HepG2 (cell line): Measurements from ENCODE around the gene FAM3D. TPM values are rescaled to one million over a fixed set of nuclear protein-coding genes. Genes with fewer than 3 reads are reported as not detected.

Source experiments
- ATAC-seq: fragments of 200-7000 bp; cut with Tn5 transposase; 3 replicates; pipeline ENCODE4 v1.9.1; 2020; ENCODE audit warnings: mild to moderate bottlenecking, moderate library complexity
- BruUV-seq: library from RNA; stranded (reverse); fragments of 400-500 nt; replicated peaks from 2 replicates; lab custom pipeline; 2021; lab: Mats Ljungman, UMichigan
- CTCF ChIA-PET: fragments of 300-600 bp; formaldehyde crosslinking; extraction: SDS; loops from one replicate; lab custom pipeline; 2021; ENCODE audit warnings: low total read pairs, inconsistent platforms, low intra/inter-chr PET ratio; lab: Yijun Ruan, JAX
- POLR2A ChIA-PET: fragments of 350-600 bp; sonication (Branson Sonifier 250); formaldehyde crosslinking; loops from one replicate; lab custom pipeline; 2020; ENCODE audit warnings: antibody characterized with exemption, inconsistent platforms; lab: Yijun Ruan, JAX
- DNase-seq: peaks from one replicate; pipeline ENCODE4 v3.0.0-alpha.2; 2015; ENCODE audit warnings: low spot score
- FAIRE-seq: peaks from 3 replicates; lab custom pipeline; 2011; peaks lifted over from hg19 to GRCh38; lab: Jason Lieb, UNC
- H2AFZ ChIP-seq: one replicate; pipeline ENCODE4 v1.6.1; 2011; ENCODE audit warnings: low read length, inconsistent platforms
- H3K27ac ChIP-seq: fragments of 300-600 bp; 3 replicates; pipeline ENCODE4 v1.8.0; 2011; ENCODE audit warnings: mixed run types, mild to moderate bottlenecking, mixed read lengths, low read length, inconsistent platforms; ENCODE audit not compliant: insufficient read depth; ENCODE audit errors: extremely low read length
- H3K27me3 ChIP-seq, 2 experiments: fragments of 200-600 bp in 1 of 2; 2 replicates in 1 of 2; 3 replicates in 1 of 2; pipeline versions ENCODE4 v1.6.0 to v1.8.0; 2011; ENCODE audit warnings: low read length in 2 of 2, mild to moderate bottlenecking in 2 of 2, moderate library complexity in 2 of 2, inconsistent platforms in 1 of 2; ENCODE audit not compliant: insufficient read depth in 2 of 2, control insufficient read depth in 1 of 2
- H3K36me3 ChIP-seq, 2 experiments: fragments of 200-600 bp in 1 of 2; replicated peaks in 1 of 2; 2 replicates in 1 of 2; 3 replicates in 1 of 2; pipeline versions ENCODE4 v1.5.1 to v1.8.0; 2011; ENCODE audit warnings: low read length in 2 of 2, inconsistent platforms in 1 of 2; ENCODE audit not compliant: insufficient read depth in 2 of 2, control insufficient read depth in 1 of 2
- H3K4me1 ChIP-seq: 2 replicates; pipeline ENCODE4 v1.5.1; 2012; ENCODE audit warnings: low read length, inconsistent platforms; ENCODE audit not compliant: insufficient read depth
- H3K4me2 ChIP-seq: 2 replicates; pipeline ENCODE4 v1.6.0; 2011; ENCODE audit warnings: low read depth, low read length, inconsistent platforms
- H3K4me3 ChIP-seq, 3 experiments: fragments of 200-600 bp in 1 of 3; sonication (generic), shearing (Covaris generic) in 1 of 3; replicated peaks in 1 of 3; 2 replicates each; pipeline ENCODE4 v1.5.1; 2011 to 2016; ENCODE audit warnings: low read length in 3 of 3, inconsistent platforms in 2 of 3, low read depth in 2 of 3, mild to moderate bottlenecking in 2 of 3, control low read depth in 1 of 3, mixed read lengths in 1 of 3; ENCODE audit not compliant: insufficient read depth in 1 of 3
- H3K79me2 ChIP-seq: one replicate; pipeline ENCODE4 v1.6.1; 2011; ENCODE audit warnings: low read length, inconsistent platforms; ENCODE audit not compliant: insufficient read depth
- H3K9ac ChIP-seq: 2 replicates; pipeline ENCODE4 v1.6.0; 2011; ENCODE audit warnings: mild to moderate bottlenecking, low read depth, low read length, inconsistent platforms; ENCODE audit not compliant: insufficient read depth
- H3K9me3 ChIP-seq: 2 replicates; pipeline ENCODE4 v1.5.1; 2012; ENCODE audit warnings: mild to moderate bottlenecking, low read length
- H4K20me1 ChIP-seq: 2 replicates; pipeline ENCODE4 v1.6.0; 2011; ENCODE audit warnings: inconsistent platforms, mild to moderate bottlenecking, low read length, moderate library complexity; ENCODE audit not compliant: insufficient read depth
- ARID2 ChIP-seq: sonication (generic); formaldehyde crosslinking; IDR thresholded peaks from 2 replicates; pipeline ENCODE4 v1.8.1; 2022; ENCODE audit warnings: mild to moderate bottlenecking, missing genetic modification reagents, borderline replicate concordance
- CENPT ChIP-seq: sonication (generic); formaldehyde crosslinking; IDR thresholded peaks from 2 replicates; pipeline ENCODE4 v1.8.0; 2022; ENCODE audit warnings: low read depth, mild to moderate bottlenecking, moderate library complexity, missing genetic modification reagents
- GABPA ChIP-seq, 2 experiments: IDR thresholded peaks; 2 replicates each; pipeline ENCODE4 v1.6.1; 2011 to 2016; ENCODE audit warnings: low read depth in 2 of 2, low read length in 1 of 2, missing biosample characterization in 1 of 2, missing genetic modification characterization in 1 of 2
- HHEX ChIP-seq: IDR thresholded peaks from 2 replicates; pipeline ENCODE4 v1.6.1; 2016; ENCODE audit warnings: control low read depth
- MEIS1 ChIP-seq: sonication (generic); formaldehyde crosslinking; IDR thresholded peaks from 2 replicates; pipeline ENCODE4 v1.9.0; 2021; ENCODE audit warnings: mild to moderate bottlenecking, missing genetic modification reagents, moderate library complexity, borderline replicate concordance
- NR2C2 ChIP-seq: sonication (generic); formaldehyde crosslinking; IDR thresholded peaks from 2 replicates; pipeline ENCODE4 v1.4.0; 2020; ENCODE audit warnings: missing genetic modification reagents, mild to moderate bottlenecking, moderate library complexity, borderline replicate concordance
- PHF20 ChIP-seq: sonication (generic); formaldehyde crosslinking; IDR thresholded peaks from 2 replicates; pipeline ENCODE4 v1.5.0; 2020; ENCODE audit warnings: mild to moderate bottlenecking, missing genetic modification reagents
- RAD51 ChIP-seq: fragments of 450-650 bp; IDR thresholded peaks from 2 replicates; pipeline ENCODE4 v1.6.1; 2016; ENCODE audit warnings: borderline replicate concordance
- RFXAP ChIP-seq: sonication (generic); formaldehyde crosslinking; IDR thresholded peaks from 2 replicates; pipeline ENCODE4 v1.4.0; 2020; ENCODE audit warnings: missing genetic modification reagents, borderline replicate concordance
- SMAD1 ChIP-seq: sonication (generic); formaldehyde crosslinking; IDR thresholded peaks from 2 replicates; pipeline ENCODE4 v1.4.0; 2020; ENCODE audit warnings: missing genetic modification reagents, low read depth, mild to moderate bottlenecking, borderline replicate concordance
- SMAD3 ChIP-seq: sonication (generic); formaldehyde crosslinking; IDR thresholded peaks from 2 replicates; pipeline ENCODE4 v1.4.0; 2020; ENCODE audit warnings: missing genetic modification reagents
- SNAPC4 ChIP-seq: sonication (generic); formaldehyde crosslinking; IDR thresholded peaks from 2 replicates; pipeline ENCODE4 v1.4.0; 2020; ENCODE audit warnings: mild to moderate bottlenecking, missing genetic modification reagents
- SOX5 ChIP-seq: IDR thresholded peaks from 2 replicates; pipeline ENCODE4 v1.6.1; 2016; ENCODE audit warnings: borderline replicate concordance
- ZNF224 ChIP-seq: sonication (generic); formaldehyde crosslinking; IDR thresholded peaks from 2 replicates; pipeline ENCODE4 v1.5.0; 2020; ENCODE audit warnings: mild to moderate bottlenecking, missing genetic modification reagents
- ZNF234 ChIP-seq: sonication (generic); formaldehyde crosslinking; conservative IDR thresholded peaks from 2 replicates; pipeline ENCODE4 v1.5.1; 2020; ENCODE audit warnings: mild to moderate bottlenecking, missing genetic modification reagents
- ZNF337 ChIP-seq: sonication (generic); formaldehyde crosslinking; IDR thresholded peaks from 2 replicates; pipeline ENCODE4 v1.5.1; 2020; ENCODE audit warnings: missing genetic modification reagents, low read depth, mild to moderate bottlenecking, borderline replicate concordance
- ZNF589 ChIP-seq: sonication (generic); formaldehyde crosslinking; conservative IDR thresholded peaks from 2 replicates; pipeline ENCODE4 v1.8.0; 2022; ENCODE audit warnings: mild to moderate bottlenecking, moderate library complexity, missing genetic modification reagents
- ZNF879 ChIP-seq: sonication (generic); formaldehyde crosslinking; IDR thresholded peaks from 2 replicates; pipeline ENCODE4 v1.8.1; 2023; ENCODE audit warnings: missing genetic modification reagents
- ZSCAN12 ChIP-seq: sonication (generic); formaldehyde crosslinking; IDR thresholded peaks from 2 replicates; pipeline ENCODE4 v1.9.0; 2021; ENCODE audit warnings: mild to moderate bottlenecking, missing genetic modification reagents
- WGBS: methylation state at CpG from one replicate; pipeline ENCODE4 v1.1.6; 2017; ENCODE audit warnings: low lambda C conversion rate; 5-methylcytosine and 5-hydroxymethylcytosine counted together
- in situ Hi-C: cut with HindIII; loops from 2 replicates; pipeline ENCODE4 v1.10.0; 2017; ENCODE audit warnings: low pct_unique_long_range_greater_than_20kb; ENCODE audit not compliant: extremely low pct_ligation_motif_present
- intact Hi-C: fragments of 100-400 bp; cut with micrococcal nuclease; formaldehyde crosslinking; loops from one replicate; pipeline ENCODE4 v1.10.0; 2022; ENCODE audit not compliant: unreplicated experiment
- polyA plus RNA-seq, 8 experiments: library from polyadenylated mRNA; depleted of rRNA in 3 of 8; stranded (reverse) in 7 of 8; unstranded in 1 of 8; fragments of >200 nt; fragmentation: Illumina TruSeq in 4 of 8; extraction: Trizol in 4 of 8; gene quantifications; 2 replicates each; pipeline versions ENCODE4 v1.2.1 to v1.2.3, GENCODE V29; 2011 to 2016; ENCODE audit warnings: low read depth in 4 of 8, missing spikeins in 1 of 8, mixed read lengths in 1 of 8; ENCODE audit not compliant: insufficient read depth in 1 of 8
- total RNA-seq, 5 experiments: library from RNA; depleted of rRNA; stranded (reverse); fragments of >200 nt; fragmentation: Illumina TruSeq; extraction: Trizol; gene quantifications; 2 replicates each; pipeline ENCODE4 v1.2.3, GENCODE V29; 2016; ENCODE audit warnings: low read depth in 1 of 5

FAM3D gene
- total and polyA plus RNA-seq, 2 of the 13 experiments (the other 11 are each of a cell fraction or from before 2014, with no cell fraction given) = not detected

- H3K9me3 ChIP-seq = no peaks in the 10 kb centered on the region
- no peaks in the 10 kb centered on the region for H3K36me3 ChIP-seq
- DNase-seq (no peak), ATAC-seq (no peak), FAIRE-seq (no peak)
- H3K4me3 ChIP-seq = no peak overlapping the region
- H3K9ac ChIP-seq = no peak overlapping the region
- no peak overlapping the region for H3K4me2 ChIP-seq
- H3K4me1 ChIP-seq = peaks cover 10% of the 10 kb centered on the region; the same call in 1 of the 2 replicates
- 12% methylated on average over 2 of the region's 2 CpGs for WGBS
- no peak for TF ChIP-seq PHF20 (CRISPR knock-in tag)
- TF ChIP-seq GABPA (IDR thresholded peaks at IDR 0.05; ENCODE audit: low read depth, low read length) = no peak
- TF ChIP-seq GABPA (CRISPR knock-in tag; IDR thresholded peaks at IDR 0.05; ENCODE audit: low read depth) = no peak
- TF ChIP-seq HHEX (CRISPR knock-in tag) = no peak
- TF ChIP-seq ZNF337 (CRISPR knock-in tag) = no peak
- TF ChIP-seq NR2C2 = no peak
- TF ChIP-seq ZNF879 (CRISPR knock-in tag) = no peak
- no peak for TF ChIP-seq SMAD3 (CRISPR knock-in tag)
- no peak for TF ChIP-seq SNAPC4 (CRISPR knock-in tag)
- no peak for TF ChIP-seq SOX5 (CRISPR knock-in tag)
- TF ChIP-seq RAD51 = no peak
- TF ChIP-seq ZSCAN12 (CRISPR knock-in tag) = no peak
- no peak for TF ChIP-seq CENPT (CRISPR knock-in tag)
- TF ChIP-seq ZNF224 = no peak
- TF ChIP-seq MEIS1 (CRISPR knock-in tag) = no peak
- TF ChIP-seq ARID2 (CRISPR knock-in tag) = no peak
- TF ChIP-seq ZNF234 (CRISPR knock-in tag) = no peak
- no peak for TF ChIP-seq SMAD1 (CRISPR knock-in tag)
- TF ChIP-seq ZNF589 (CRISPR knock-in tag) = no peak
- no peak for TF ChIP-seq RFXAP (CRISPR knock-in tag)
- H3K79me2 ChIP-seq = no peaks in the 10 kb centered on the region
- ChIA-PET CTCF (no interaction called here), POLR2A (no interaction called here)
- H2AFZ ChIP-seq = no peak overlapping the region
- intact Hi-C loops = no loop called here
- BruUV-seq = no TSS peak
- no peaks in the 10 kb centered on the region for H4K20me1 ChIP-seq
- H3K27me3 ChIP-seq = peaks cover 1 to 21% of the 10 kb centered on the region in 2 experiments; a peak in 4 of 5 replicates
- in situ Hi-C loops = no loop called here
- H3K27ac ChIP-seq = no peak overlapping the region
Measured at GRCh38 chr3:58665405-58665804, 1.2 kb downstream of the FAM3D start.
